DOHH2 (cell line): ENCODE data around the gene TRIM15.

Experiments
- H3F3A ChIP-seq: fragments of 200-600 bp; sonication (generic), shearing (Covaris generic); 2 replicates; pipeline ENCODE4 v1.6.0; 2016; ENCODE audit warnings: antibody characterized with exemption, mild to moderate bottlenecking; ENCODE audit not compliant: control insufficient read depth, insufficient read depth
- H3K27ac ChIP-seq: fragments of 200-600 bp; sonication (generic); 2 replicates; pipeline ENCODE4 v1.5.1; 2014; ENCODE audit warnings: low read depth, mild to moderate bottlenecking, low read length, moderate library complexity
- H3K27me3 ChIP-seq: fragments of 200-600 bp; sonication (generic); 2 replicates; pipeline ENCODE4 v1.6.1; 2014; ENCODE audit warnings: mild to moderate bottlenecking, low read length, mixed read lengths; ENCODE audit not compliant: control insufficient read depth
- H3K36me3 ChIP-seq: fragments of 200-600 bp; sonication (generic); 2 replicates; pipeline ENCODE4 v1.6.1; 2014; ENCODE audit warnings: mild to moderate bottlenecking, low read length, moderate library complexity, mixed read lengths; ENCODE audit not compliant: control insufficient read depth
- H3K4me1 ChIP-seq: fragments of 200-600 bp; sonication (generic); 2 replicates; pipeline ENCODE4 v1.6.1; 2014; ENCODE audit warnings: mild to moderate bottlenecking, low read length, mixed read lengths; ENCODE audit not compliant: control insufficient read depth
- H3K4me2 ChIP-seq: fragments of 200-600 bp; sonication (generic); 2 replicates; pipeline ENCODE4 v1.6.0; 2014; ENCODE audit warnings: mild to moderate bottlenecking, low read length, moderate library complexity
- H3K4me3 ChIP-seq: fragments of 200-600 bp; sonication (generic); 2 replicates; pipeline ENCODE4 v1.5.1; 2014; ENCODE audit warnings: mild to moderate bottlenecking, low read length, mixed read lengths
- H3K79me2 ChIP-seq: fragments of 200-600 bp; sonication (generic); 2 replicates; pipeline ENCODE4 v1.6.1; 2014; ENCODE audit warnings: mild to moderate bottlenecking, low read length, mixed read lengths; ENCODE audit not compliant: control insufficient read depth
- H3K9me2 ChIP-seq: fragments of 200-600 bp; sonication (generic); replicated peaks from 2 replicates; pipeline ENCODE4 v1.6.1; 2014; ENCODE audit warnings: mild to moderate bottlenecking, low read length, mixed read lengths; ENCODE audit not compliant: control insufficient read depth
- H3K9me3 ChIP-seq: fragments of 200-600 bp; sonication (generic); 2 replicates; pipeline ENCODE4 v1.6.1; 2014; ENCODE audit warnings: antibody characterized with exemption, low read length, mixed read lengths; ENCODE audit not compliant: control insufficient read depth, insufficient read depth
- H4K20me1 ChIP-seq: fragments of 200-600 bp; sonication (generic); 2 replicates; pipeline ENCODE4 v1.6.0; 2014; ENCODE audit warnings: low read depth, mild to moderate bottlenecking, antibody characterized with exemption, low read length, moderate library complexity; ENCODE audit not compliant: control insufficient read depth, insufficient read depth
- CTCF ChIP-seq: fragments of 200-600 bp; sonication (generic); IDR thresholded peaks from one replicate; pipeline ENCODE4 v1.5.1; 2014; ENCODE audit warnings: antibody characterized with exemption, mild to moderate bottlenecking, low read depth, low read length; ENCODE audit not compliant: poor library complexity, severe bottlenecking
- EZH2phosphoT487 ChIP-seq: fragments of 200-600 bp; sonication (generic); IDR thresholded peaks from 2 replicates; pipeline ENCODE4 v1.6.1; 2017; ENCODE audit warnings: borderline replicate concordance, mild to moderate bottlenecking, antibody characterized with exemption, low read length, moderate library complexity, mixed read lengths

The TRIM15 gene

GRCh38 chr6:30172681-30173080 is 9.3 kb downstream of the TRIM15 start:
- TF ChIP-seq CTCF, result no peak
- no peak for TF ChIP-seq EZH2phosphoT487
- H3K4me3 ChIP-seq, result no peak overlapping the region
- no peaks in the 10 kb centered on the region for H3K4me1 ChIP-seq

GRCh38 chr6:30175765-30176164 is 12.4 kb downstream of the TRIM15 start:
- Histone ChIP-seq H3K4me3 (no peak overlapping the region), H3K9me2 (no peaks in the 10 kb centered on the region), H3K9me3 (peaks cover 4% of the 10 kb centered on the region; the same call in 1 of the 2 replicates), H3K27me3 (peaks cover 40% of the 10 kb centered on the region), H3K27ac (no peak overlapping the region), H4K20me1 (no peaks in the 10 kb centered on the region), H3K36me3 (no peaks in the 10 kb centered on the region), H3F3A (no peaks in the 10 kb centered on the region), H3K4me2 (no peak overlapping the region), H3K4me1 (no peaks in the 10 kb centered on the region), H3K79me2 (no peaks in the 10 kb centered on the region)
- TF ChIP-seq CTCF (no peak), EZH2phosphoT487 (no peak)

More at GRCh38 chr6:30172681-30173080, 9.3 kb downstream of the TRIM15 start:
- Histone ChIP-seq H3K9me3 (no peaks in the 10 kb centered on the region), H3K27ac (no peak overlapping the region), H3F3A (no peaks in the 10 kb centered on the region), H3K9me2 (no peaks in the 10 kb centered on the region), H3K79me2 (no peaks in the 10 kb centered on the region), H3K27me3 (peaks cover 60% of the 10 kb centered on the region), H3K4me2 (no peak overlapping the region), H4K20me1 (no peaks in the 10 kb centered on the region; the same call in 1 of the 2 replicates), H3K36me3 (no peaks in the 10 kb centered on the region)

GRCh38 chr6:30178837-30179236 is 15.5 kb downstream of the TRIM15 start:
- Histone ChIP-seq H3K27ac (no peak overlapping the region), H4K20me1 (no peaks in the 10 kb centered on the region), H3K4me1 (no peaks in the 10 kb centered on the region), H3K4me3 (no peak overlapping the region), H3K36me3 (no peaks in the 10 kb centered on the region), H3K9me3 (peaks cover 14% of the 10 kb centered on the region; the same call in 1 of the 2 replicates), H3F3A (no peaks in the 10 kb centered on the region), H3K9me2 (no peaks in the 10 kb centered on the region), H3K4me2 (no peak overlapping the region), H3K79me2 (no peaks in the 10 kb centered on the region), H3K27me3 (peaks cover 31% of the 10 kb centered on the region)
- TF ChIP-seq EZH2phosphoT487, result no peak
- TF ChIP-seq CTCF, result no peak

- no peak overlapping the region for H3K27ac ChIP-seq
- H3K36me3 ChIP-seq, result peaks cover 4% of the 10 kb centered on the region
- no peaks in the 10 kb centered on the region for H4K20me1 ChIP-seq
- no peaks in the 10 kb centered on the region for H3K9me2 ChIP-seq
- H3F3A ChIP-seq, result no peaks in the 10 kb centered on the region
- H3K4me3 ChIP-seq, result no peak overlapping the region
- no peak overlapping the region for H3K4me2 ChIP-seq
- TF ChIP-seq EZH2phosphoT487, result no peak
- no peak for TF ChIP-seq CTCF
- peaks cover 14% of the 10 kb centered on the region; the same call in 1 of the 2 replicates for H3K9me3 ChIP-seq
- H3K4me1 ChIP-seq, result no peaks in the 10 kb centered on the region
- peaks cover 25% of the 10 kb centered on the region for H3K27me3 ChIP-seq
- no peaks in the 10 kb centered on the region for H3K79me2 ChIP-seq
These were observed 16.8 kb downstream of the TRIM15 start for GRCh38 chr6:30180145-30180544.
